ENCODE measurements around the gene ZNRF1. TPM values are rescaled to one million over a fixed set of nuclear protein-coding genes. Genes with fewer than 3 reads are reported as not detected.

Gene ZNRF1
- total and polyA plus RNA-seq, 2 of the 13 experiments (the other 11 are each of a cell fraction or from before 2014, with no cell fraction given): 43.9 to 58.7 TPM

- TF ChIP-seq HMG20B (CRISPR knock-in tag; conservative IDR thresholded peaks at IDR 0.05) (0 out of 2 replicates have a peak, but pooled peaks have one; percentile 39), KAT2B (IDR thresholded peaks at IDR 0.05; ENCODE audit: borderline replicate concordance, low read depth, low read length) (no peak), ZNF260 (CRISPR knock-in tag; IDR thresholded peaks at IDR 0.05; ENCODE audit: borderline replicate concordance, low read depth) (no peak), ZNF280B (CRISPR knock-in tag; IDR thresholded peaks at IDR 0.05; ENCODE audit: borderline replicate concordance) (peak; percentile 97), PRPF4 (IDR thresholded peaks at IDR 0.05; ENCODE audit: low read depth, low read length, poor library complexity, severe bottlenecking) (peak; percentile 72), SALL2 (CRISPR knock-in tag; IDR thresholded peaks at IDR 0.05) (peak; percentile 97), ARNT (IDR thresholded peaks at IDR 0.05) (no peak), MNT (IDR thresholded peaks at IDR 0.05) (0 out of 2 replicates have a peak, but pooled peaks have one; percentile 24), REXO4 (CRISPR knock-in tag; IDR thresholded peaks at IDR 0.05; ENCODE audit: borderline replicate concordance) (no peak), ZNF251 (CRISPR knock-in tag; IDR thresholded peaks at IDR 0.05) (no peak), CCDC6 (CRISPR knock-in tag; IDR thresholded peaks at IDR 0.05) (peak; percentile 96), RORA (CRISPR knock-in tag; IDR thresholded peaks at IDR 0.05) (no peak), GATAD1 (CRISPR knock-in tag; IDR thresholded peaks at IDR 0.05) (peak; percentile 76), BCL6 (CRISPR knock-in tag; IDR thresholded peaks at IDR 0.05) (peak; percentile 59)
- TF ChIP-seq, protein P1, sequence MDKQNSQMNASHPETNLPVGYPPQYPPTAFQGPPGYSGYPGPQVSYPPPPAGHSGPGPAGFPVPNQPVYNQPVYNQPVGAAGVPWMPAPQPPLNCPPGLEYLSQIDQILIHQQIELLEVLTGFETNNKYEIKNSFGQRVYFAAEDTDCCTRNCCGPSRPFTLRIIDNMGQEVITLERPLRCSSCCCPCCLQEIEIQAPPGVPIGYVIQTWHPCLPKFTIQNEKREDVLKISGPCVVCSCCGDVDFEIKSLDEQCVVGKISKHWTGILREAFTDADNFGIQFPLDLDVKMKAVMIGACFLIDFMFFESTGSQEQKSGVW (CRISPR knock-in tag; IDR thresholded peaks at IDR 0.05; ENCODE audit: borderline replicate concordance): no peak
- TF ChIP-seq, protein P2, sequence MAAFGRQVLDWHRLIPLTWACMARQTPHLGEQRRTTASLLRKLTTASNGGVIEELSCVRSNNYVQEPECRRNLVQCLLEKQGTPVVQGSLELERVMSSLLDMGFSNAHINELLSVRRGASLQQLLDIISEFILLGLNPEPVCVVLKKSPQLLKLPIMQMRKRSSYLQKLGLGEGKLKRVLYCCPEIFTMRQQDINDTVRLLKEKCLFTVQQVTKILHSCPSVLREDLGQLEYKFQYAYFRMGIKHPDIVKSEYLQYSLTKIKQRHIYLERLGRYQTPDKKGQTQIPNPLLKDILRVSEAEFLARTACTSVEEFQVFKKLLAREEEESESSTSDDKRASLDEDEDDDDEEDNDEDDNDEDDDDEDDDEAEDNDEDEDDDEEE (CRISPR knock-in tag; IDR thresholded peaks at IDR 0.05): peak; percentile 97
- TF ChIP-seq, protein P3, sequence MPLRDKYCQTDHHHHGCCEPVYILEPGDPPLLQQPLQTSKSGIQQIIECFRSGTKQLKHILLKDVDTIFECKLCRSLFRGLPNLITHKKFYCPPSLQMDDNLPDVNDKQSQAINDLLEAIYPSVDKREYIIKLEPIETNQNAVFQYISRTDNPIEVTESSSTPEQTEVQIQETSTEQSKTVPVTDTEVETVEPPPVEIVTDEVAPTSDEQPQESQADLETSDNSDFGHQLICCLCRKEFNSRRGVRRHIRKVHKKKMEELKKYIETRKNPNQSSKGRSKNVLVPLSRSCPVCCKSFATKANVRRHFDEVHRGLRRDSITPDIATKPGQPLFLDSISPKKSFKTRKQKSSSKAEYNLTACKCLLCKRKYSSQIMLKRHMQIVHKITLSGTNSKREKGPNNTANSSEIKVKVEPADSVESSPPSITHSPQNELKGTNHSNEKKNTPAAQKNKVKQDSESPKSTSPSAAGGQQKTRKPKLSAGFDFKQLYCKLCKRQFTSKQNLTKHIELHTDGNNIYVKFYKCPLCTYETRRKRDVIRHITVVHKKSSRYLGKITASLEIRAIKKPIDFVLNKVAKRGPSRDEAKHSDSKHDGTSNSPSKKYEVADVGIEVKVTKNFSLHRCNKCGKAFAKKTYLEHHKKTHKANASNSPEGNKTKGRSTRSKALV (CRISPR knock-in tag; IDR thresholded peaks at IDR 0.05): no peak
- TF ChIP-seq, protein P4, sequence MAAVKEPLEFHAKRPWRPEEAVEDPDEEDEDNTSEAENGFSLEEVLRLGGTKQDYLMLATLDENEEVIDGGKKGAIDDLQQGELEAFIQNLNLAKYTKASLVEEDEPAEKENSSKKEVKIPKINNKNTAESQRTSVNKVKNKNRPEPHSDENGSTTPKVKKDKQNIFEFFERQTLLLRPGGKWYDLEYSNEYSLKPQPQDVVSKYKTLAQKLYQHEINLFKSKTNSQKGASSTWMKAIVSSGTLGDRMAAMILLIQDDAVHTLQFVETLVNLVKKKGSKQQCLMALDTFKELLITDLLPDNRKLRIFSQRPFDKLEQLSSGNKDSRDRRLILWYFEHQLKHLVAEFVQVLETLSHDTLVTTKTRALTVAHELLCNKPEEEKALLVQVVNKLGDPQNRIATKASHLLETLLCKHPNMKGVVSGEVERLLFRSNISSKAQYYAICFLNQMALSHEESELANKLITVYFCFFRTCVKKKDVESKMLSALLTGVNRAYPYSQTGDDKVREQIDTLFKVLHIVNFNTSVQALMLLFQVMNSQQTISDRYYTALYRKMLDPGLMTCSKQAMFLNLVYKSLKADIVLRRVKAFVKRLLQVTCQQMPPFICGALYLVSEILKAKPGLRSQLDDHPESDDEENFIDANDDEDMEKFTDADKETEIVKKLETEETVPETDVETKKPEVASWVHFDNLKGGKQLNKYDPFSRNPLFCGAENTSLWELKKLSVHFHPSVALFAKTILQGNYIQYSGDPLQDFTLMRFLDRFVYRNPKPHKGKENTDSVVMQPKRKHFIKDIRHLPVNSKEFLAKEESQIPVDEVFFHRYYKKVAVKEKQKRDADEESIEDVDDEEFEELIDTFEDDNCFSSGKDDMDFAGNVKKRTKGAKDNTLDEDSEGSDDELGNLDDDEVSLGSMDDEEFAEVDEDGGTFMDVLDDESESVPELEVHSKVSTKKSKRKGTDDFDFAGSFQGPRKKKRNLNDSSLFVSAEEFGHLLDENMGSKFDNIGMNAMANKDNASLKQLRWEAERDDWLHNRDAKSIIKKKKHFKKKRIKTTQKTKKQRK (IDR thresholded peaks at IDR 0.05; ENCODE audit: low read length): no peak
Observed at GRCh38 chr16:75148311-75149195, 149.7 kb downstream of the ZNRF1 start, which contains the start of gene ZFP1 (continued).

All from HepG2 (cell line).